SK-N-SH (cell line): Measurements from ENCODE around the gene TDRD1.

Experiments used
- CTCF ChIP-seq: fragments of 200-600 bp; sonication (generic); IDR thresholded peaks from 2 replicates; pipeline ENCODE4 v1.6.1; 2017; ENCODE audit warnings: antibody characterized with exemption, mild to moderate bottlenecking, moderate library complexity
- EP300 ChIP-seq, 2 experiments: IDR thresholded peaks; 2 replicates each; pipeline versions ENCODE4 v1.4.0 to v1.6.1; 2012; ENCODE audit warnings: borderline replicate concordance in 1 of 2, low read depth in 1 of 2, low read length in 1 of 2
- TF ChIP-seq, protein P1 (sequence below): IDR thresholded peaks from 2 replicates; pipeline ENCODE4 v1.4.0; 2012; ENCODE audit warnings: low read depth, borderline replicate concordance

DNA sequence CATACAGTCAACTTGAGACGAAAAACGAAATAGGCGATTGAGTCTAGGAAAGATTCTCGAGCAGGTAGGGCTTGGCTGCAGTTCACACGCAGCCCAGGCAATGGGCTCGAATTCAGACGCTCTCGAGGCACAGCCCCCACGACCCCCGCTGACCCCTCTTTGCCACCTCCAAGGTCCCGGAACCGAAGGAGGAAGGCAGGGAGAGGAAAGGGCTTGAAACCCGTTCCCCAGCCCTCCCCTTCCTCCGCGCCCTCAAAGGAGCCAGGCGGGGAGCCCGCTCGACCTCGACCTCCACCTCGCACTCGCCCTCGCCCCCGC lies 5.6 kb upstream of the TDRD1 start:
- TF ChIP-seq, protein P1, sequence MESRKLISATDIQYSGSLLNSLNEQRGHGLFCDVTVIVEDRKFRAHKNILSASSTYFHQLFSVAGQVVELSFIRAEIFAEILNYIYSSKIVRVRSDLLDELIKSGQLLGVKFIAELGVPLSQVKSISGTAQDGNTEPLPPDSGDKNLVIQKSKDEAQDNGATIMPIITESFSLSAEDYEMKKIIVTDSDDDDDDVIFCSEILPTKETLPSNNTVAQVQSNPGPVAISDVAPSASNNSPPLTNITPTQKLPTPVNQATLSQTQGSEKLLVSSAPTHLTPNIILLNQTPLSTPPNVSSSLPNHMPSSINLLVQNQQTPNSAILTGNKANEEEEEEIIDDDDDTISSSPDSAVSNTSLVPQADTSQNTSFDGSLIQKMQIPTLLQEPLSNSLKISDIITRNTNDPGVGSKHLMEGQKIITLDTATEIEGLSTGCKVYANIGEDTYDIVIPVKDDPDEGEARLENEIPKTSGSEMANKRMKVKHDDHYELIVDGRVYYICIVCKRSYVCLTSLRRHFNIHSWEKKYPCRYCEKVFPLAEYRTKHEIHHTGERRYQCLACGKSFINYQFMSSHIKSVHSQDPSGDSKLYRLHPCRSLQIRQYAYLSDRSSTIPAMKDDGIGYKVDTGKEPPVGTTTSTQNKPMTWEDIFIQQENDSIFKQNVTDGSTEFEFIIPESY: no peak
- TF ChIP-seq CTCF (no peak), EP300 (IDR thresholded peaks at IDR 0.05; ENCODE audit: borderline replicate concordance in 1 of 2, low read depth in 1 of 2, low read length in 1 of 2) (no peak)
